ENCODE measurements around the gene LNPK. TPM values are rescaled to one million over a fixed set of nuclear protein-coding genes. Genes with fewer than 3 reads are reported as not detected.

Gene LNPK
- total RNA-seq (2014; rRNA removed) (19.5 and 21.9 TPM in 2 replicates), Bru-seq, nascent RNA (percentile 67 among the genes with signal in this experiment), BruChase-seq, experiment 1, labeled RNA remaining after a 6-hour chase (percentile 65 among the genes with signal in this experiment), BruChase-seq, experiment 2, labeled RNA remaining after a 2-hour chase (percentile 67 among the genes with signal in this experiment)
- long read RNA-seq, full-length matches to known transcripts = 51 of 67 reads
- long read RNA-seq, partial matches to known transcripts = 3 of 67 reads
- long read RNA-seq, other reads (novel, unspliced or antisense) = 13 of 67 reads

DNA sequence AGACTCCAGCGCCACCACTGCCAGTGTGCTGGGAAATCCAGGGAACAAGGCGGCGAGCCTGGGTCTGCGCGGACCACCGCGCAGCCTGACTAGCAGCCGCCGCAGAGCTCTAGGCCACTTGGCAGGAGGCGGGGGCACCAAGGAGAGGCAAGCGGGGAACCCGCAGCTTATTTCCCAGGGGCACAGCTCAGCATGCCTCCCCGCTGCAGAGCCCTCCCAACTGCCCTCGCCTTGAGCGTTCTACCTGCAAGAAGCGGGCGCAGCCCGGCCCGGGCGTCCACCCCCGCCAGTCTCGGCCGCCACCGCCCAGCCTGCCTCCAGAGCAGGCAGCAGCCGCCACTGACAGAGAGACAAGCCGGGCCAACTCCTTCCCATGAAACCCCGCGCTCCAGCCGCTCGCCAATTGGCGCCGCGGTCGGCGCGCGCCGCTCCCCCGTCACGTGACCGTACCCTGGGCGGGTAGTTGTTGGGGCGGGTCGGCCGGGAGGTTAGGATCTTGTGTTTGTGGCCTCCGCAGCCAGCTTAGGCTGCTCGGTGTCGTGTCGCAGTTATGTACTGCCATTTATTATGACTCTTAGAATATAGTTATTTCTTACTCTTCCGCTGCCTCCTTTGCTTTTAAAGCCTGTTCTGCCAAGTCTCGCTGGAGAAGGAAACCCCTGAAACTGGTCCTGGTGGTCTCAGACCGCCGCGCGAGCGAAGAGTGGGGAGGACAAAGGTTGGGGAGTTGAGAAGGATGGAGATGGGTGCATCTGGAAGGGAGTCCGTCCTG, at the start of gene LNPK:
Gene LNPK, minus strand, starts transcription at position 352 of the 772 bp plus-strand sequence. CDS start 6,683 bp downstream, outside the sequence.
- Histone ChIP-seq H3K27ac (ENCODE audit: low read length) (no peak within 1 kb of the TSS), H3K4me2 (ENCODE audit: low read length) (peak within 1 kb of the TSS; percentile 96), H3K27me3 (ENCODE audit: low read length) (no peaks in the 10 kb centered on the region), H3K9ac (ENCODE audit: low read length) (peak within 1 kb of the TSS; percentile 76), H4K20me1 (ENCODE audit: low read length) (no peaks in the 10 kb centered on the region), H3K36me3 (ENCODE audit: low read depth, low read length) (no peaks in the 10 kb centered on the region), H3K79me2 (ENCODE audit: low read length) (peaks cover 48% of the 10 kb centered on the region), H3K9me3 (ENCODE audit: low read length) (no peaks in the 10 kb centered on the region), H3F3A (ENCODE audit: low read length, unreplicated experiment) (no peaks in the 10 kb centered on the region), H2AFZ (ENCODE audit: low read length) (peak within 1 kb of the TSS; percentile 98), H3K4me3 (ENCODE audit: low read length) (peak within 1 kb of the TSS; percentile 86), H3K9me2 (replicated peaks; ENCODE audit: low read length) (no peaks in the 10 kb centered on the region), H3K4me1 (ENCODE audit: insufficient read depth, low read length) (peaks cover 11% of the 10 kb centered on the region)
- CTCF ChIA-PET = no interaction called here
- DNase-seq (peak; percentile 92), ATAC-seq (peak; percentile 92)
- intact Hi-C loops (cut with micrococcal nuclease) = loop anchor here (2.0 to 5.0 kb wide), 3 partner anchors 85 to 1240 kb away; partner anchors contain the start of gene CHRNA1
- no peak for TF ChIP-seq EZH2phosphoT487 (IDR thresholded peaks at IDR 0.05; ENCODE audit: borderline replicate concordance, low read length)
- TF ChIP-seq, protein P1, sequence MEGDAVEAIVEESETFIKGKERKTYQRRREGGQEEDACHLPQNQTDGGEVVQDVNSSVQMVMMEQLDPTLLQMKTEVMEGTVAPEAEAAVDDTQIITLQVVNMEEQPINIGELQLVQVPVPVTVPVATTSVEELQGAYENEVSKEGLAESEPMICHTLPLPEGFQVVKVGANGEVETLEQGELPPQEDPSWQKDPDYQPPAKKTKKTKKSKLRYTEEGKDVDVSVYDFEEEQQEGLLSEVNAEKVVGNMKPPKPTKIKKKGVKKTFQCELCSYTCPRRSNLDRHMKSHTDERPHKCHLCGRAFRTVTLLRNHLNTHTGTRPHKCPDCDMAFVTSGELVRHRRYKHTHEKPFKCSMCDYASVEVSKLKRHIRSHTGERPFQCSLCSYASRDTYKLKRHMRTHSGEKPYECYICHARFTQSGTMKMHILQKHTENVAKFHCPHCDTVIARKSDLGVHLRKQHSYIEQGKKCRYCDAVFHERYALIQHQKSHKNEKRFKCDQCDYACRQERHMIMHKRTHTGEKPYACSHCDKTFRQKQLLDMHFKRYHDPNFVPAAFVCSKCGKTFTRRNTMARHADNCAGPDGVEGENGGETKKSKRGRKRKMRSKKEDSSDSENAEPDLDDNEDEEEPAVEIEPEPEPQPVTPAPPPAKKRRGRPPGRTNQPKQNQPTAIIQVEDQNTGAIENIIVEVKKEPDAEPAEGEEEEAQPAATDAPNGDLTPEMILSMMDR (conservative IDR thresholded peaks at IDR 0.05; ENCODE audit: low read depth, low read length) = no peak
- no peak for TF ChIP-seq EZH2 (IDR thresholded peaks at IDR 0.05; ENCODE audit: low read length, unreplicated experiment)
- POLR2A ChIA-PET (ENCODE audit: unreplicated experiment) = interaction anchor here (0.5 kb wide), 1 partner anchor 865 kb away, joined by 3 read pairs; no protein-coding TSS in a partner anchor
- BruUV-seq (replicated peaks) = no TSS peak

DNA sequence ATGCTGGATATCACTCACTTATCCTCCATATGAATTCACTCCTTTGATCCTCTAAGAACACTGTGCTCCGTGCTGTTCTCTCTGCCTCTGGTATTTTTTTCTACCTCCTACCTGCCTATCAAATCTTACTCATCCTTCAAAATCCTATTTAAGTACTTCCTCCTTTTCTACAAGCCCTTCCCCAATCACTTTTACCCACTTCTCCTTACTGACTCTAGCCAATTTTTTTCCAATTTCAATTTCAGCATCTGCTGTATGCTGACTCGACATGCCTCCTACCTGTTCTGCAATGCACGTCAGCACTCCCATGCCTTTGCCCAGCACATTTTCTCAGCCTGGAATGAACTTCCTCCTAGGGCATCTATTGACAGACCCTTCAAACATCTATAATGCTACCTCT, 37.3 kb upstream of the LNPK start:
- H3K4me2 ChIP-seq (ENCODE audit: low read length) = no peak overlapping the region
- no peak for DNase-seq
- no peaks in the 10 kb centered on the region for H4K20me1 ChIP-seq (ENCODE audit: low read length)
- H3K4me1 ChIP-seq (ENCODE audit: insufficient read depth, low read length) = no peaks in the 10 kb centered on the region
- no peaks in the 10 kb centered on the region for H3K9me3 ChIP-seq (ENCODE audit: low read length)
- H3F3A ChIP-seq (ENCODE audit: low read length, unreplicated experiment) = no peaks in the 10 kb centered on the region
- ChIA-PET CTCF (no interaction called here), POLR2A (ENCODE audit: unreplicated experiment) (no interaction called here)
- no peak for ATAC-seq
- H3K9ac ChIP-seq (ENCODE audit: low read length) = no peak overlapping the region
- no peaks in the 10 kb centered on the region for H3K36me3 ChIP-seq (ENCODE audit: low read depth, low read length)
- no TSS peak for BruUV-seq (replicated peaks)
- TF ChIP-seq EZH2phosphoT487 (IDR thresholded peaks at IDR 0.05; ENCODE audit: borderline replicate concordance, low read length) = no peak
- TF ChIP-seq, protein P1 (conservative IDR thresholded peaks at IDR 0.05; ENCODE audit: low read depth, low read length) = no peak
- no peak for TF ChIP-seq EZH2 (IDR thresholded peaks at IDR 0.05; ENCODE audit: low read length, unreplicated experiment)
- H3K4me3 ChIP-seq (ENCODE audit: low read length) = no peak overlapping the region
- intact Hi-C loops (cut with micrococcal nuclease) = no loop called here
- no peak overlapping the region for H3K27ac ChIP-seq (ENCODE audit: low read length)
- peaks cover 71% of the 10 kb centered on the region for H3K27me3 ChIP-seq (ENCODE audit: low read length)
- H2AFZ ChIP-seq (ENCODE audit: low read length) = no peak overlapping the region
- no peaks in the 10 kb centered on the region for H3K79me2 ChIP-seq (ENCODE audit: low read length)
- no peaks in the 10 kb centered on the region for H3K9me2 ChIP-seq (replicated peaks; ENCODE audit: low read length)
